ENCODE results near the gene TCF20.

Gene TCF20

DNA sequence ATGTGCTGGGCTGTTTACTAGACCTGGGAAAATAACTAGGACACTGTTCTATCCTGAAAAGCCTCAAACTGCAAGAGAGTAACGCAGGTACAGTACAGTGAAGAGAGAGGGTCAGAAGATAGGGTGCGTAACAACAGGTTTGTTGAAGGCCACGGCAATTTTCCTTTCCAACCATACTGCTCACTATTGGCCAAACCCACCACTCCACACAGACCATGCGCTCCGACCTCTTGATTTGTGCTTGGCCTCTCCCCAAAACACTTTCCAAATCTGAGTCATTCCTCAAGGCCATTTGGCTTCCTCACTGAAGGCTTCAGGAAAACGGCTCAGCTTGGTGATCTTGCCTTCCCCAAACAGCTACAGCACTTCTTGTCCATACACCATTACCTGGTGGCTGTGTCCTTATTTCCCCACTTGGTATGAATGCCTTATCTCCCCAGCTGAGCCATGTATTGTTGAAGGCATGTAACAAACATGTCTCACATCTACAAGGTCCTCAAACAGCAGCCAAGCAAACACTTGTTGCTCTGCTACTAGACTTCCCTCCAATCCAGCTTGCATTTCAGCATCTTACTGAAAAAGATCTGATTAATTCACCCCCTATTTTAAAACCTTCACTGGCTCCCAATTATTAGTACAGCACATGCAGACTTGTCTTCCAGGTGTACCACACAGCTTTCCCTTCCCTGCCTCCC is 40.9 kb downstream of the TCF20 start:
- no peak overlapping the region for H3K27ac ChIP-seq
- TF ChIP-seq, protein P1, sequence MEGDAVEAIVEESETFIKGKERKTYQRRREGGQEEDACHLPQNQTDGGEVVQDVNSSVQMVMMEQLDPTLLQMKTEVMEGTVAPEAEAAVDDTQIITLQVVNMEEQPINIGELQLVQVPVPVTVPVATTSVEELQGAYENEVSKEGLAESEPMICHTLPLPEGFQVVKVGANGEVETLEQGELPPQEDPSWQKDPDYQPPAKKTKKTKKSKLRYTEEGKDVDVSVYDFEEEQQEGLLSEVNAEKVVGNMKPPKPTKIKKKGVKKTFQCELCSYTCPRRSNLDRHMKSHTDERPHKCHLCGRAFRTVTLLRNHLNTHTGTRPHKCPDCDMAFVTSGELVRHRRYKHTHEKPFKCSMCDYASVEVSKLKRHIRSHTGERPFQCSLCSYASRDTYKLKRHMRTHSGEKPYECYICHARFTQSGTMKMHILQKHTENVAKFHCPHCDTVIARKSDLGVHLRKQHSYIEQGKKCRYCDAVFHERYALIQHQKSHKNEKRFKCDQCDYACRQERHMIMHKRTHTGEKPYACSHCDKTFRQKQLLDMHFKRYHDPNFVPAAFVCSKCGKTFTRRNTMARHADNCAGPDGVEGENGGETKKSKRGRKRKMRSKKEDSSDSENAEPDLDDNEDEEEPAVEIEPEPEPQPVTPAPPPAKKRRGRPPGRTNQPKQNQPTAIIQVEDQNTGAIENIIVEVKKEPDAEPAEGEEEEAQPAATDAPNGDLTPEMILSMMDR (conservative IDR thresholded peaks at IDR 0.05): no peak

DNA sequence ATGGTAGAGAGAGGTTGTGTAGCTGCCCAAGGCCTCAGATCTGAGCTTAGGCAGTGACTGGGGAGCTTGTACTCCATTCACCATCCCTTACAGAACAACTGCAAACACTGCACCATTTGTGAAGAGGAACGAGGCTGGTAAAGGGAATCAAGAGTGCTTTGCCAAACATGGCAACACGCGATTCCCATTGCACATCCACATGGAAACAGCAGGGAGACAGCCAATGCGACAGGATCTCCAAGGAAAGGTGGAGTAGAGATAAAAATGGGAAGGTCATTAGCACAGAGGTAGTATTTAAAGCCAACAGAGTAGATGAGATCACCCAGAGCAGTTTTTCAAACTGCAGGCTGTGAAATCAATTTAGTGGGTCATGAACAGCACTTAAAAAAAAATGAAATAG is 42.0 kb downstream of the TCF20 start:
- no peak overlapping the region for H3K27ac ChIP-seq
- TF ChIP-seq, protein P1 (conservative IDR thresholded peaks at IDR 0.05): no peak

DNA sequence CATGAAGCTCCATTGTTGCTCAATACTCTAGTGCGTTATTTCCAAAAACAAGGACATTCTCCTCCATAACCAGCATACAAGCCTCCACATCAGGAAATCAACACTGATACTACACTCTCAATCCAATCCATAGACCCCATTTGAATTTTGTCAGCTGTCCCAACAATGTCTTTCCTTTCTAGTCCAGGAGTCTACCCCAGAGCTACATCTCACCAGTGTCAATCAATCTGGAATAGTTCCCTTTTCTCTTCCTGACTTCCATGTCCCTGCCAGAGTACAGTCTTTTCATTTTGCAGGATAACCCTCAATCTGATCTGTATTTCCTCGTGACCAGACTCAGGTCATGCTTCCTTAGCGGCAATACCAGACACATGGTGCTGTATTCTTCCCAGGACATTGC is 43.0 kb downstream of the TCF20 start:
- no peak overlapping the region for H3K27ac ChIP-seq
- TF ChIP-seq, protein P1 (conservative IDR thresholded peaks at IDR 0.05): no peak

DNA sequence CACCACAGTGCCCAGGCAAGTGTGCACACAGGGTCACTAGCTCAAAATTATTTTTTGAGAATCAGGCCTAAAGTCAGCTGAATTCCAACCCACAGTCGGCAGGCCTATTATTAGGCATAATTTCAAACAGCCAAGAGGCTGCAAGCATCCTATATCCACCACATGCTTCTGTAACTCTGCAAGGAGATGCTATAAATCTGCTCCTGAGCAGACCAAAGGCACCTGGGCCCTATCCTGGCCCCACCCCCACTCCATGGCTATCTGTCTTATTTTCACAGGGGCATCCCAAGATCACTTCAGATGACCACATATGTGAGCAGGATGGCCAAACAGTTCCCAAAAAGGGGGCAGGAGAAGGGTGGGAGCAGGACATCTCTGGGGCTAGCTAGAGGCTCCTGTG is 44.6 kb downstream of the TCF20 start:
- TF ChIP-seq, protein P1 (conservative IDR thresholded peaks at IDR 0.05): no peak
- no peak overlapping the region for H3K27ac ChIP-seq

DNA sequence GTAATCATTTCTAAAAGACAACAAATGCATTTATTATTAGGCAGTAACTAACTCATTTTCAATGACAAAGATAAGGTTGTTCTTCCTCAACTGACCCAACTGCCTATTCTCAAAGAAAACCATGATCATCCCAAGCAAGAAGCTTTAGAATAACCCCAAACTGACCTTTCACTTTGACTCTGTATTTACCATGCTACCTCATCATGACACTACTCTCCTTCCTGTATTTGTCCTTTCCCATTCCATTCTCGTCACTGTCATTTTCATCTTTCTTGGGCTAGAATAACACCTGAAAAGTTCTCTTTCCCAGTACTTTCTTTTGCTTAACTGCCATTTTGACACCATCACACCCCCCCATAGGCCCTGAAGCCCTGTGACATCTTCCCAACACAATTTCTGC is 48.3 kb downstream of the TCF20 start:
- H3K27ac ChIP-seq: no peak overlapping the region
- TF ChIP-seq, protein P1 (conservative IDR thresholded peaks at IDR 0.05): no peak
